Mesothelial cell of epicardium (in vitro differentiated cells): ENCODE data around the gene NXT1. TPM values are rescaled to one million over a fixed set of nuclear protein-coding genes. Genes with fewer than 3 reads are reported as not detected.
A peak's percentile ranks its signal among the peaks of the same experiment; 100 is the strongest.

Experiments used
- DNase-seq, 2 experiments: peaks; one replicate each; pipeline ENCODE4 v3.0.0; 2021; ENCODE audit warnings: low spot score in 2 of 2; ENCODE audit not compliant: unreplicated experiment in 2 of 2
- H3K27ac Mint-ChIP-seq: 2 replicates; pipeline ENCODE4 v1.8.0; 2021; ENCODE audit warnings: mixed read lengths
- H3K27me3 Mint-ChIP-seq: 2 replicates; pipeline ENCODE4 v1.8.0; 2021; ENCODE audit warnings: low read depth, mixed read lengths
- H3K36me3 Mint-ChIP-seq: 2 replicates; pipeline ENCODE4 v1.8.0; 2021; ENCODE audit warnings: mixed read lengths
- H3K4me1 Mint-ChIP-seq: 2 replicates; pipeline ENCODE4 v1.8.0; 2021; ENCODE audit warnings: mixed read lengths
- H3K4me3 Mint-ChIP-seq: 2 replicates; pipeline ENCODE4 v1.8.0; 2021; ENCODE audit warnings: mild to moderate bottlenecking, moderate library complexity, mixed read lengths
- H3K9me3 Mint-ChIP-seq: 2 replicates; pipeline ENCODE4 v1.8.0; 2021; ENCODE audit warnings: mixed read lengths
- CTCF ChIP-seq: fragments of 200-600 bp; sonication (generic); IDR thresholded peaks from one replicate; pipeline ENCODE4 v1.5.0; 2021; ENCODE audit warnings: antibody characterized with exemption; ENCODE audit not compliant: unreplicated experiment
- total RNA-seq: library from RNA; stranded (reverse); gene quantifications from 3 replicates; pipeline ENCODE4 v1.2.1, GENCODE V29; 2021

NXT1 gene
- total RNA-seq: 23.7 to 25.5 TPM (median 24.8 TPM) in 3 replicates

DNA sequence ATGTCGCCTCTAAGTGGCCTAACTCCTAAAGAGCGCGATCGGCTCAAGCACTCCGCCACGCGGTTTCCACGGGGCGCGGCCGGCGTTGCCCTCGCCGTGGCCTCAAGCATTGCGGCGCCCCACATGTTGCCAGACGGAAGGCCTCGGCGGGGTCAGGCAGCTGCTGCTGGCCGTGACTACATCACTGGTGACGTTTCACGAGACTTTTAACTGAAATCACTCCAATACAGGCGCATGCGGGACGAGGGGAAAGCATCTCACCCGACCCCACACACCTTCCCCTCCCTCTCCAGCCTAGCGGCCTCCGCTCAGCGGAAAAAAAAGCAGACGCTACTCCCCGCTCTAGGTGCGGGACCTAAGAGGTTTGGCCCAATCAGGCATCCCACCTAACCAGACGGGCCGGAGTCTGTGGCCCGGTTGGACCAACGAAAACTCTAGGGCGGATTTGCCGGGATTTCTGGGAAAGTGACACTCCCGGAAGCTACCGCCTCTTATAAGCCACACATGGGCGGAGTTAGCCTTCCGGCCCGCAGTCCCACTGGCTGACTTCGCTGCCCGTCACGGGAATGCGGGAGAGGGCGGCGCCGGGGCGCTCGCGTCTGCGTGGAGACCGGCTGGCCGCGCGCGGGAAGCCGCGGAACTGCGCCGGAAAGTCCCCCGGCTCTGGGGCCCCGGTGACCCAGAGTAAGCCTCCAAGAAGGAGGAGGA is at the start of gene NXT1:
Gene NXT1, plus strand, starts transcription at position 596 of the 708 bp plus-strand sequence. CDS start 3,251 bp downstream, outside the sequence.
- Mint-ChIP-seq H3K27ac (peak within 1 kb of the TSS; percentile 100), H3K4me3 (peak within 1 kb of the TSS; percentile 96), H3K9me3 (no peaks in the 10 kb centered on the region), H3K4me1 (peaks cover 35% of the 10 kb centered on the region), H3K36me3 (no peaks in the 10 kb centered on the region), H3K27me3 (no peaks in the 10 kb centered on the region)
- TF ChIP-seq CTCF: no peak
- DNase-seq: peak; percentile 88 to 97

- no peak for DNase-seq
- Mint-ChIP-seq H3K4me3 (no peak overlapping the region), H3K9me3 (no peaks in the 10 kb centered on the region), H3K27ac (no peak overlapping the region), H3K27me3 (peaks cover 8% of the 10 kb centered on the region), H3K4me1 (peaks cover 3% of the 10 kb centered on the region), H3K36me3 (no peaks in the 10 kb centered on the region)
- no peak for TF ChIP-seq CTCF
These were observed 49.0 kb upstream of the NXT1 start for GRCh38 chr20:23301436-23302050.

- no peak for DNase-seq
- no peaks in the 10 kb centered on the region for H3K4me1 Mint-ChIP-seq
- no peak overlapping the region for H3K27ac Mint-ChIP-seq
- peaks cover 8% of the 10 kb centered on the region for H3K27me3 Mint-ChIP-seq
- H3K9me3 Mint-ChIP-seq: no peaks in the 10 kb centered on the region
- no peak for TF ChIP-seq CTCF
- no peak overlapping the region for H3K4me3 Mint-ChIP-seq
- no peaks in the 10 kb centered on the region for H3K36me3 Mint-ChIP-seq
These were observed 48.2 kb upstream of the NXT1 start for GRCh38 chr20:23302386-23302785.

DNA sequence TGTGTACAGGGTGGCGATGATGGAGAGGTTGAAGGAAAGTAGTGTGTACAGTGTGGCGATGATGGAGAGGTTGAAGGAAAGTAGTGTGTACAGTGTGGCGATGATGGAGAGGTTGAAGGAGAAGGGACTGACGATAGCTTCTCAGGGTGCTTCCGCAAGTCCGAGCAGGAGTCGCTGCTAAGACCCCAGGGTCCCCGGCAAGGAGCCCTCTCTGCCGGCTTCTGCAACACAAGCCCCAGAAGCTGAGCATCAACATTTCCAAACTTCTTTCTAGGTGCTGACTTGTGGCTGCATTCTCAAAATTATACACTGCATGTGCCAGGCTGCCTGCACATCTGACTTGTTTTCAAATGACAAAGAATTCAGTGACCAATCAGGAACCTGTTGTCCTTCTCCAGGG is 47.8 kb upstream of the NXT1 start:
- H3K4me1 Mint-ChIP-seq: no peaks in the 10 kb centered on the region
- no peaks in the 10 kb centered on the region for H3K9me3 Mint-ChIP-seq
- no peak for DNase-seq
- H3K27me3 Mint-ChIP-seq: peaks cover 8% of the 10 kb centered on the region
- H3K27ac Mint-ChIP-seq: no peak overlapping the region
- H3K36me3 Mint-ChIP-seq: no peaks in the 10 kb centered on the region
- H3K4me3 Mint-ChIP-seq: no peak overlapping the region
- TF ChIP-seq CTCF: no peak

GRCh38 chr20:23303325-23304102 is 47.1 kb upstream of the NXT1 start:
- DNase-seq: no peak
- Mint-ChIP-seq H3K27me3 (peaks cover 6% of the 10 kb centered on the region), H3K36me3 (no peaks in the 10 kb centered on the region)

More at GRCh38 chr20:23303325-23304102, 47.1 kb upstream of the NXT1 start:
- Mint-ChIP-seq H3K4me3 (no peak overlapping the region), H3K9me3 (no peaks in the 10 kb centered on the region), H3K4me1 (no peaks in the 10 kb centered on the region), H3K27ac (no peak overlapping the region)
- no peak for TF ChIP-seq CTCF
